HEK293T (cell line): ENCODE data around the gene MON1B.

Experiments
- CTCF ChIA-PET: fragments of 350-600 bp; formaldehyde crosslinking; extraction: SDS; loops from one replicate; lab custom pipeline; 2021; ENCODE audit warnings: antibody characterized with exemption, inconsistent platforms; lab: Yijun Ruan, JAX
- POLR2A ChIA-PET: fragments of 350-600 bp; formaldehyde crosslinking; extraction: SDS; loops from one replicate; lab custom pipeline; 2020; ENCODE audit warnings: antibody characterized with exemption, inconsistent platforms; lab: Yijun Ruan, JAX
- DNase-seq: peaks from one replicate; pipeline ENCODE4 v3.0.0; 2012; ENCODE audit warnings: mixed read lengths; ENCODE audit errors: extremely low spot score
- ARNT ChIP-seq: fragments of 450-650 bp; IDR thresholded peaks from 2 replicates; pipeline ENCODE4 v1.6.1; 2017; ENCODE audit warnings: mild to moderate bottlenecking
- BHLHE40 ChIP-seq: fragments of 450-650 bp; IDR thresholded peaks from 2 replicates; pipeline ENCODE4 v1.6.1; 2016; ENCODE audit warnings: mild to moderate bottlenecking, moderate library complexity, borderline replicate concordance
- CTBP1 ChIP-seq: fragments of 450-650 bp; IDR thresholded peaks from 2 replicates; pipeline ENCODE4 v1.6.1; 2016; ENCODE audit warnings: borderline replicate concordance
- ELF4 ChIP-seq: fragments of 450-650 bp; IDR thresholded peaks from 2 replicates; pipeline ENCODE4 v1.6.1; 2017; ENCODE audit warnings: antibody characterized with exemption
- FOXA1 ChIP-seq: fragments of 450-650 bp; IDR thresholded peaks from 2 replicates; pipeline ENCODE4 v1.6.1; 2016; ENCODE audit warnings: mild to moderate bottlenecking
- FOXK2 ChIP-seq: fragments of 450-650 bp; IDR thresholded peaks from 2 replicates; pipeline ENCODE4 v1.6.1; 2016; ENCODE audit warnings: mild to moderate bottlenecking
- FOXM1 ChIP-seq: fragments of 450-650 bp; IDR thresholded peaks from 2 replicates; pipeline ENCODE4 v1.6.1; 2017; ENCODE audit warnings: mild to moderate bottlenecking, borderline replicate concordance
- HDGF ChIP-seq: fragments of 450-650 bp; IDR thresholded peaks from 2 replicates; pipeline ENCODE4 v1.6.1; 2017; ENCODE audit warnings: antibody characterized with exemption, borderline replicate concordance
- L3MBTL2 ChIP-seq: fragments of 450-650 bp; conservative IDR thresholded peaks from 2 replicates; pipeline ENCODE4 v1.6.1; 2016; ENCODE audit warnings: mild to moderate bottlenecking
- LEF1 ChIP-seq: fragments of 450-650 bp; IDR thresholded peaks from 2 replicates; pipeline ENCODE4 v1.6.1; 2017; ENCODE audit warnings: mild to moderate bottlenecking, borderline replicate concordance
- NFRKB ChIP-seq: fragments of 450-650 bp; IDR thresholded peaks from 2 replicates; pipeline ENCODE4 v1.6.1; 2016; ENCODE audit warnings: mild to moderate bottlenecking, moderate library complexity
- PKNOX1 ChIP-seq: fragments of 450-650 bp; IDR thresholded peaks from 2 replicates; pipeline ENCODE4 v1.6.1; 2016
- SP1 ChIP-seq: fragments of 450-650 bp; IDR thresholded peaks from 2 replicates; pipeline ENCODE4 v1.6.1; 2017
- SUZ12 ChIP-seq: fragments of 450-650 bp; IDR thresholded peaks from 2 replicates; pipeline ENCODE4 v1.6.1; 2016; ENCODE audit warnings: mild to moderate bottlenecking
- TARDBP ChIP-seq: fragments of 450-650 bp; IDR thresholded peaks from 2 replicates; pipeline ENCODE4 v1.6.1; 2016
- ZNF384 ChIP-seq: fragments of 450-650 bp; IDR thresholded peaks from 2 replicates; pipeline ENCODE4 v1.6.1; 2016

Gene MON1B

GRCh38 chr16:77190478-77191258 lies at the start of gene MON1B:
TSS of gene MON1B (plus strand) at chr16:77191190. CDS start at chr16:77191486, 296 bp downstream.
- ChIA-PET POLR2A (interaction anchor here (0.6 to 1.6 kb wide), 5 partner anchors 19 to 823 kb away, joined by 3 to 4 read pairs (median 3); no protein-coding TSS in a partner anchor), CTCF (no interaction called here)
- TF ChIP-seq PKNOX1 (peak; percentile 98), ARNT (no peak), NFRKB (no peak), ELF4 (peak; percentile 98), FOXM1 (peak; percentile 79; the same call in 1 of the 2 replicates), FOXA1 (no peak), SUZ12 (no peak), BHLHE40 (no peak), CTBP1 (no peak), SP1 (no peak), TARDBP (no peak), L3MBTL2 (peak; percentile 48)
- peak; percentile 96 for DNase-seq

DNA sequence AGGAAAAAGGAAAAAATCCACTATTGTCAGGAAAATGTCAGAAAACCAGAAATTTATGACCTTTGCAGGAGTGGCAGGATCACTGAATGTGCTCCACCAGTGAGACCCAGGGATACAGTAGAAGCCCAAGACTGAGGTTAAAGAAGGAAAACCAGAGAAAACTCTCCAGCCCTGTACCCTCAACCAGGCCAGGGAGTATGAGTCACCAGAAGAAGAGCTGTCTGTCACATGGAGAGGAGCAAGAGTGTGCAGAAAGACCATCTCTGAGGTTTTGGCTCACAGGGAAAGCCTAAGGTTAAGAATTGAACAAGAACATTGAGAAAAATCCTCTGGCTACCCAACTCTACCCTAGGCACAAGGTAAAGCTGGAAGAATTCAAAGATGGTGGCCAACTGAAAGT lies 47.6 kb upstream of the MON1B start:
- POLR2A ChIA-PET, result no interaction called here
- CTCF ChIA-PET, result no interaction called here
- DNase-seq, result no peak
- TF ChIP-seq ARNT, result no peak
- TF ChIP-seq FOXM1, result no peak
- TF ChIP-seq NFRKB, result no peak
- TF ChIP-seq BHLHE40, result no peak
- no peak for TF ChIP-seq SUZ12
- no peak for TF ChIP-seq HDGF
- no peak for TF ChIP-seq SP1
- TF ChIP-seq LEF1, result no peak
- no peak for TF ChIP-seq L3MBTL2
- no peak for TF ChIP-seq FOXA1
- TF ChIP-seq CTBP1, result no peak
- TF ChIP-seq ELF4, result no peak
- no peak for TF ChIP-seq FOXK2
- TF ChIP-seq ZNF384, result no peak
- no peak for TF ChIP-seq TARDBP
- TF ChIP-seq PKNOX1, result no peak

- no peak for DNase-seq
- TF ChIP-seq SP1 (no peak), BHLHE40 (no peak), HDGF (no peak), LEF1 (no peak), FOXM1 (no peak), CTBP1 (no peak), SUZ12 (no peak), FOXA1 (no peak)
- ChIA-PET CTCF (no interaction called here), POLR2A (no interaction called here)
Observed at GRCh38 chr16:77148121-77148520, 42.9 kb upstream of the MON1B start.

DNA sequence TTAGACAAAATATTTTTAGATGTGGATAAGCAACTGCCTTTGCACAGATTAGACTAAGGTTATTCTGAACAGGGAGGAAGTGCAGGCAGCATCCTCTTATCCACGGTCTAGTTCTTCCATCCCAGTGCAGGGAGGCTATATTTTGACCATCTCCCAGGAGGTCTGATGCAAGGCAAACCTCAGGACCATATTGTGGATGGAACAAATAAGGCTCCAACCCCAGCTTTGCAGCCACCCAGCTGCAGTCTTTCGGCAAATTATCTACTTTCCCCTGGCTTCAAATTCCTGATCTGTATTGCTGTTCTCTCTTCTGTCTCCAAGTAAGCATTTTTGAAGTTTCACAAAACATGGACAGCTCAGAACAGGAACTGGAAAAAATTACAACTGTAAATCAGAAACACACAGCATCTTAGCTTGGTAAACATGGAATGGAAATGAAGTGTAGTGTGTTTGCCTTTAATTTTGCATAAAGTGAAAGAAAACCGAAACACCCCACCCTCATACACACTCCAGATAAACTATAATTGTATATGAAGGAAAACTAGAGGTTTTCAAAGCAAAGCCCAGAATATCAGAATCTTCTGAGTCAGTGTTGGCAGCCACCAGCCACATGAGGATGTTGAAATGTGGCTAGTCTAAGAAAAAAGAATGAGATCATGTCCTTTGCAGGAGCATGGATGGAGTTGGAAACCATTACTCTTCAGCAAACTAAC lies 33.5 kb upstream of the MON1B start:
- no peak for DNase-seq
- TF ChIP-seq ZNF384 (no peak), FOXK2 (no peak), SP1 (no peak), CTBP1 (no peak), ELF4 (no peak), BHLHE40 (no peak), ARNT (no peak), SUZ12 (no peak), HDGF (no peak), FOXM1 (no peak), LEF1 (no peak), TARDBP (no peak), FOXA1 (no peak), PKNOX1 (no peak)
- CTCF ChIA-PET, result no interaction called here
- POLR2A ChIA-PET, result no interaction called here

DNA sequence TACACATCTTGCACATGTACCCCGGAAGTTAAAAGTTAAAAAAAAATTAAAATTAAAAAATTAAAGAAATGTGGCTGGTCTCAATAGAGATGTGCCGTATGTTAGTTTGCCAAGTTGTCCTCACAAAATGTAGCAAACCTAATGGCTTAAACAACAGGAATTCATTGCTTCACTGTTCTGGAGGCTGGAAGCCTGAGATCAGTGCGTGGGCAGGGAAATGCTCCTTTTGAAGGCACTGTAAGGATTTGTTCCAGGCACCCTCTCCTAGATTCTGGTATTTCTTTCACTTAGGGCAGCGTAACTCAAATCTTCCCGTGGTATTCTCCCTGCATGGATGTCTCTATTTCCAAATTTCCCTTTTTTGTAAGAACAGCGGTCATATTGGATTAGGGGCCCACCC lies 32.7 kb upstream of the MON1B start:
- ChIA-PET CTCF (no interaction called here), POLR2A (no interaction called here)
- no peak for DNase-seq
- TF ChIP-seq PKNOX1 (no peak), CTBP1 (no peak), SUZ12 (no peak), HDGF (no peak), L3MBTL2 (no peak), FOXK2 (no peak), BHLHE40 (no peak), ELF4 (no peak)
